T-helper 2 cell treated with Interferon-gamma antibody and Interleukin-4, amounts not matched to agents 5 μg/mL and 100 μg/mL, for 36 hours (primary cell): ENCODE data around the gene ARHGEF16.
A peak's percentile ranks its signal among the peaks of the same experiment; 100 is the strongest.

Experiments used
- DNase-seq: peaks from one replicate; pipeline ENCODE4 v3.0.0; 2021; ENCODE audit warnings: low spot score
- H3K27ac Mint-ChIP-seq: one replicate; pipeline ENCODE4 v1.8.0; 2021; ENCODE audit warnings: mild to moderate bottlenecking, mixed read lengths
- H3K27me3 Mint-ChIP-seq: one replicate; pipeline ENCODE4 v1.8.0; 2021; ENCODE audit warnings: low read depth, mixed read lengths
- H3K36me3 Mint-ChIP-seq: one replicate; pipeline ENCODE4 v1.8.0; 2021; ENCODE audit warnings: low read depth, mixed read lengths
- H3K4me1 Mint-ChIP-seq: one replicate; pipeline ENCODE4 v1.8.0; 2021; ENCODE audit warnings: low read depth, mixed read lengths
- H3K4me3 Mint-ChIP-seq: one replicate; pipeline ENCODE4 v1.8.0; 2022; ENCODE audit warnings: mild to moderate bottlenecking, moderate library complexity, mixed read lengths
- H3K9me3 Mint-ChIP-seq: one replicate; pipeline ENCODE4 v1.8.0; 2021; ENCODE audit warnings: mixed read lengths

The ARHGEF16 gene

DNA sequence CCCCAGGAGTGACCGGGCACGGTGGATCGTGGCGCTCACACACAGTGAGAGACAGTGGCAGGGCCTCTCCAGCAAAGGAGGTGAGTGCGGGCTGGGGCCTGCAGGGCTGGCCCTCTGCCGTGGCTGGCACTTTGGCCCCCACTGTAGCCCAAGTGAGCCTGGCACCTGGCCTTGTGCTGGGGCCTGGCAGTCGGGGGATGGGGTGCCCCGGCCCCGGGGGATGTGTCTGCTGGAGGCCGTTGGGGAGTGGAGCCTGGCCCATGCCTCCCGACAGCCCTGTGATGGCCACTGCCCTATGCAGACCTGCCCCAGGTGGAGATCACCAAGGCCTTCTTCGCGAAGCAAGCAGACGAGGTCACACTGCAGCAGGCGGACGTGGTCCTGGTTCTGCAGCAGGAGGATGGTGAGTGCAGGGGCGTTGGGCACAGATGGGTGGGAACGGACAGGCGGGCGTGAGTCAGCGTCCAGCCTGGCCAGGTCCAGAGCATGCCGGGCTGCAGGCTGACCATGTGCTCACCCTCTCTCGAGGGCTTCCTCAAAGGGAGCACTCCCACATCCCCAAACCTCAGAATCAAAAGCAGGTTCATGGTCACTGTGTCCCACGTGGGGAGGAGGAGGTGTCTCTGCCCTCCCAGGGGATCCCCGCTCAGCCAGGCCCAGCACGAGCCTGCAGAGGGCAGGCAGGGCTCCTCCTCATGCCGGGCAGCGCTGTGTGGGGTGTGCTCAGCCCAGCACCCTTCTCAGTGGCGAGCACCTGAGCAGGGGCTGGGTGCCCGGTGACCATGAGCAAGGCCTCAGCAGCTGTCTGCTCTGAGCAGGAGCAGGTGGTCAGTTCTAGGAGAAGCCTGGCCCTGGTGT, 25.3 kb downstream of the ARHGEF16 start:
- no peak overlapping the region for H3K27ac Mint-ChIP-seq
- no peak overlapping the region for H3K4me3 Mint-ChIP-seq
- H3K27me3 Mint-ChIP-seq, result no peaks in the 10 kb centered on the region
- H3K9me3 Mint-ChIP-seq, result no peaks in the 10 kb centered on the region
- DNase-seq, result no peak
- no peaks in the 10 kb centered on the region for H3K36me3 Mint-ChIP-seq
- H3K4me1 Mint-ChIP-seq, result no peaks in the 10 kb centered on the region

DNA sequence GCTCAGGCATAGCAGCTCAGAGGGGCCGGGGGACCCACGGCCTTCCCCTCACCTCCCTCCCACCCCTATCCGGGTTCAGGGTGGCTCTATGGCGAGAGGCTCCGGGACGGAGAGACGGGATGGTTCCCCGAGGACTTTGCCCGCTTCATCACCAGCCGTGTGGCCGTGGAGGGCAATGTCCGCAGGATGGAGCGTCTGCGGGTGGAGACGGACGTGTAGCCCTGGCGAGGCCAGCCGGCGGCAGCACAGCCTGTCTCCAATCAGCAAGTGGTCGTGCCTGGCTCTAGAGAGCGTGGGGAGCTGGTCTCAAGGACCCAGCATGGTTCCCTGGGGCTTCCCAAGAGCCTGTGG, 25.9 kb downstream of the ARHGEF16 start:
- Mint-ChIP-seq H3K27me3 (no peaks in the 10 kb centered on the region), H3K4me3 (no peak overlapping the region), H3K27ac (no peak overlapping the region), H3K4me1 (no peaks in the 10 kb centered on the region), H3K9me3 (no peaks in the 10 kb centered on the region), H3K36me3 (no peaks in the 10 kb centered on the region)
- DNase-seq, result no peak

DNA sequence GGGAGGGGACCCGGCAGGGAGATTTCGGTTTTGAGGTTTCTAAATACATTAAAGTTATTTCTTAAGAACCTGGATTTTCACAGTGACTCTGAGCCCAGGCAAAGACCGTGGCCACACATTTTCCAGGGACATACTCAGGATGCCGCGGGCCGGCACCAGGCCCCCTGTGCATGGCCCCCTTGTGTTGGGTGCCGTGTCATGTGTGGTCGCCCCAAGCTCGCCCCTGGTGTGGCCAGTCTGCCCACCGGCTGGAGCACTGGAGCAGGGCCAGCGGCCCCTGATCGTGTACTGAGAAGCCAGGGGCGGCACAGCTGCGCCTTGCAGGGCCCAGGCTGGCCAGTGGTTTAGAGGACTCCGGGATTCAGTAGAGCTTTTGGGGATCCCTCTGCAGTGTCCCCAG, 26.6 kb downstream of the ARHGEF16 start:
- H3K4me1 Mint-ChIP-seq, result no peaks in the 10 kb centered on the region
- no peaks in the 10 kb centered on the region for H3K36me3 Mint-ChIP-seq
- H3K4me3 Mint-ChIP-seq, result no peak overlapping the region
- no peaks in the 10 kb centered on the region for H3K27me3 Mint-ChIP-seq
- DNase-seq, result no peak
- no peak overlapping the region for H3K27ac Mint-ChIP-seq
- no peaks in the 10 kb centered on the region for H3K9me3 Mint-ChIP-seq

DNA sequence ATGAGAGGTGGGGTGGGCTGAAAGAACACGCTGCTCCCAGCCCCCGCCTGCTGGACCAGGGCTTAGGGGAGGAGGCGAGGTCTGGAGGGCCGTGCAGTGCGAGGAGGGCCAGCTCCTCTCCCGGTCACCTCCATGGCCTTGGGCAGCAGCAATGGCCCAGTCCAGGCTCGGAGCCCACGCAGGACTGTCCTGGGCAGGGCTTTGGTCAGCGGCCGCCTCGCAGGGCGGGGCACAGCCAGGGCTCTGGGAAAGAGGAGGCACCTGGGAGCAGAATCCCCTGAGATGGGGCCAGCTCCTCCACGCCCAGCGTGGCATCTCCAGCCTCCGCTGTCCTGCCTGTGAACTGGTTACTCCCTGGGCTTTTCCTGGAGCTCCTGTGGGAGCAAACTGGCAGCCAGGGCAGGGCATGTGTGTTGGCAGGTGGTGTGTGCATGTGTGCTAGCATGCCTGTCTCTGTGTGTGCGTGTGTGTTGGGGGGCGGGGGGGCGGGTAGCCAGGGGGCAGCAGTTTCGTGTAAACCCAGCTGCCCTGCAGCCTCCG, 27.4 kb downstream of the ARHGEF16 start:
- Mint-ChIP-seq H3K9me3 (no peaks in the 10 kb centered on the region), H3K4me3 (no peak overlapping the region), H3K36me3 (no peaks in the 10 kb centered on the region), H3K27me3 (no peaks in the 10 kb centered on the region), H3K4me1 (no peaks in the 10 kb centered on the region), H3K27ac (no peak overlapping the region)
- no peak for DNase-seq

DNA sequence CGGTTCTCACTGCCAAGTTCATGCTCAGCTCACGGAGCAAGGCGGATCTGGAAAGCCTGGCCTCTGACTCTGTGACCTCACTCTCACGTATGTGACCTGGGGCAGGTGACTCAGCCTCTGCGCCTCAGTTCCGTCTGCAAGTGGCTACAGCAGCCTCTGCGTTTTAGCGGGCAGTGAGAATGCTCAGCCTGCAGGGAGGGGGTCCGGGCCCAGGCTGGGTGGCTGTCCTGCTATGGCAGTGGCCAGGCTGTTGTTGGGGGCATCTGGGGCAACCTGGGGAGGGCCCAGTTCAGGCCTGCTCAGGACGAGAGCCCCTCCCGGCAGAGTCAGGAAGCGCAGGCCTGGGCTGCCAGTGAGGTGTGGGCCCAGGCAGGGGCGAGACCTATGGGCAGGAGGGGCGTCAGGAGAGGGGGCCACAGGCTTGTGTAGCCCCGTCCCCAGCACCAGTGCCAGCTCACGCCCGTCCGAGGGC, 27.9 kb downstream of the ARHGEF16 start:
- Mint-ChIP-seq H3K4me3 (no peak overlapping the region), H3K27ac (no peak overlapping the region), H3K4me1 (no peaks in the 10 kb centered on the region), H3K27me3 (no peaks in the 10 kb centered on the region), H3K9me3 (no peaks in the 10 kb centered on the region), H3K36me3 (no peaks in the 10 kb centered on the region)
- no peak for DNase-seq

DNA sequence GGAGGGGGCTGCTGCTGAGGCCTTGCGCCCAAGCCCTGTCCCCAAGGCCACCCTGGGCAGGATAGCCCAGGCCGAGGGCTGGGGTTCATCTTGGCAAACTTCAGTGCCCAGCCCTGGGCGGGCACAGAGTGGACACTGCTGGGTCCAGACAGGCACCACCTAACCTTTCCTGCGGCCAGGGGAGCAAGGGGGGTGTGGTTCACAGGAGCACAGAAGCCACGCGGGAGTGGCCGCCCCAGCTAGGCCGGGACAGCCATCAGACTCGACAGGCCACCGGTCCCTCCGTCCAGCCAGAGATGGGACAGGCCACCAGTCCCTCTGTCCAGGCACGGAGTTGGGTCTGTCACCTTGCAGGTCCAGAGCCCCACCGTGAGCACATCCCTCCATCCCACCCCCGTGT, 28.9 kb downstream of the ARHGEF16 start:
- no peak overlapping the region for H3K4me3 Mint-ChIP-seq
- no peak for DNase-seq
- no peaks in the 10 kb centered on the region for H3K9me3 Mint-ChIP-seq
- H3K27ac Mint-ChIP-seq, result no peak overlapping the region
- H3K4me1 Mint-ChIP-seq, result no peaks in the 10 kb centered on the region
- H3K27me3 Mint-ChIP-seq, result no peaks in the 10 kb centered on the region
- no peaks in the 10 kb centered on the region for H3K36me3 Mint-ChIP-seq

DNA sequence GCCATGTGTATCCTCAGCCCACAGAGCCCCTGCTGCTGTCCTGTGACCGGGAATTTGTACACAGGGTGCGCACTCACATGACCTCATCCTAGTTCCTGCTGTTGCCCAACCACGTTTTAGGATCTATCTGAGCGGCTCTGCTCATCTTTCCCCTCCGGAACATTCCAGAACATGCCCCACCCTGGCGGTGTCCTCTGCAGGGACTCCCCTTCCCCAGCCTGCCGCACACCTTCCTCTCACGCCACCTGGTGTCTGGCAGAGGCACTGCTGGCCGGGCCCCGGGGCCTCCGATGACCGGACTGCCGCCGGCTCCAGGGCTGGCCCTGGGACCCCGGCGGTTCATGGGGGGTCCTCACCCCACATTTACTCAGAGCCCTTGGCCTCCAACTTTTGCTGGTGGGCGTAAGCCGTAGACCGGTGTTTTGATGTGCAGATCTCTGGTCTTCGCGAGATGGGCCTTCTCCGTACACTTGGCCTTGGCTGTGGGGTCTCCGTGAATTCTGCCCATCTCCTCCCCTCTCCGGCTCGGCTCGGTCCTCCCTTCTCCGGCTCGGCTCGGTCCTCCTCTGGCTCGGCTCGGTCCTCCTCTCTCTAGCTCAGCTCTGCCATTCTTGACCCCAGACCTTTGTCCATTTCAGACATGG, 29.5 kb downstream of the ARHGEF16 start:
- H3K9me3 Mint-ChIP-seq, result peaks cover 4% of the 10 kb centered on the region
- H3K27me3 Mint-ChIP-seq, result no peaks in the 10 kb centered on the region
- peak; percentile 12 for DNase-seq
- H3K27ac Mint-ChIP-seq, result no peak overlapping the region
- H3K4me1 Mint-ChIP-seq, result no peaks in the 10 kb centered on the region
- H3K4me3 Mint-ChIP-seq, result no peak overlapping the region
- no peaks in the 10 kb centered on the region for H3K36me3 Mint-ChIP-seq

DNA sequence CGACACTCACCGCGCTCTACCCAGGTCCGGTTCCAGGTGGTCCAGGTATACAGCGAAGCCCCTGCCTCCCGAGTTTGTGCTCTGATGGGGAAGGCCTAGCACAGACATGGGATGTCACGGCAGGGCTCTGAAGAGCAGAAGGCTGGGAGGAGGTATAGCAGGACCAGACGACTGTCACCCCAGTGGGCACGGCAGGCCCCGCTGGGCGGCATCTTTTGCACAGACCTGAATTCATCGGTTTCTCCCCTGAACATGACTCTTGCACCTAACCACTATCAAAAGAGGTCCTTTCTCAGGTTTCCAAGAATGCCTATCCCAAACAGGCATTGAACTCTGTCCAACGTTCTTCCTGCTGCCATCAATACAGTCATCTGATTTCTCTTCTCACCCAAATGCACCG, 30.6 kb downstream of the ARHGEF16 start:
- Mint-ChIP-seq H3K4me3 (no peak overlapping the region), H3K27ac (no peak overlapping the region), H3K4me1 (no peaks in the 10 kb centered on the region), H3K36me3 (no peaks in the 10 kb centered on the region), H3K9me3 (peaks cover 6% of the 10 kb centered on the region), H3K27me3 (no peaks in the 10 kb centered on the region)
- DNase-seq, result no peak

DNA sequence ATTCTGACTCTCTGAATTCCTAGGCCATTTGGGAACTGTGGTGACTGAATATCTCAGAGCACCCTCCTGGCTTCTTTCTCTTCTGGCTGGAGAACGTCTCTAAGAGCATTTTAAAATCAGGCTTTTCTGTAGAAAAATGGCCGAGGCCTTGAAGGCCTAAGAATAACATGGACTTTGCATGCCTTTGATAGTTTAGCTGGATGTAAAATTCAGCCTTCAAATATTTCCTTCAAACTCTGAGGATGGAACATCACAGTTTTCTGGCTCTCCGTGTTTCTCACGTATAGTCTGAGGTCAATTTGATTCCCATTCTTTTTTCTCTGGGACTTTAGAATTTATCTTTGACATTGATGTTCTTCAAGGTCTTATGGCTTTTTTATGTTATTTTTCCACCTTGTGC, 34.0 kb downstream of the ARHGEF16 start:
- Mint-ChIP-seq H3K4me1 (peaks cover 2% of the 10 kb centered on the region), H3K27me3 (no peaks in the 10 kb centered on the region), H3K4me3 (no peak overlapping the region), H3K9me3 (peaks cover 6% of the 10 kb centered on the region), H3K36me3 (no peaks in the 10 kb centered on the region), H3K27ac (no peak overlapping the region)
- no peak for DNase-seq

DNA sequence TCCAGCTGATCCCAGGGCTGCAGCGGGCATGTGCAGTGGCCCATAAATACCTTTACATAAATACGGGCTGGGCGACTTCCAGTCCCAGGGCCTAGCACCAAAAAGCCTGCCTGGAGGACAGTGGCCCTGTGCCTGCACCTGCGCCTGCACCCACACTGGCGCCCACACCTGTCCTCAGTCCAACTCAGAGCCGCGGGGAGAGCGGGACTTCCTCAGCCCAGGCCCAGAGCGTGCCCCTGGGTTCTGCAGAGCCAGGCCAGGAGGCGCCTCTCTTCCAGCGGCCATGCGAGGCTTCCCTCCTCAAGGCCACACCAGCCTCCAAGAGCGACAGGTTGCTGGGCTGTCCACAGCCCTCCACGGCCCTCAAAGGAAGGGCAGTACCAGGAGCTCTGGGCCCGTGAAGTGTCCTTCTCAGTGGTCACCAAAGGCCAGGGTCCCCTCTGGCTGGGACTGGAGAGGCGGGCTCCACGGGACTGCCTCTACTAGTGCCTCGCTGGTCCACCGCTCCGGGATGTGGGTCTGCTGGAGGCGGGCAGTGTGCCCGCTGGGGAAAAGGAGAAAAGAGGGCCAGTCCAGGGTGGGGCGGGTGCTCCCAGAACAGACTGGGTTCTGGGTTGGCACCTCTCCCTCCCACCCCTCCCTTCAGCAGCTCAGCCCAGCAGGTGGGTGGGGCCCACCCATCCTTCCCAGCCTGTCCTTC, 35.7 kb downstream of the ARHGEF16 start:
- Mint-ChIP-seq H3K9me3 (peaks cover 6% of the 10 kb centered on the region), H3K27me3 (no peaks in the 10 kb centered on the region), H3K4me3 (no peak overlapping the region), H3K36me3 (no peaks in the 10 kb centered on the region), H3K4me1 (peaks cover 2% of the 10 kb centered on the region), H3K27ac (no peak overlapping the region)
- no peak for DNase-seq

DNA sequence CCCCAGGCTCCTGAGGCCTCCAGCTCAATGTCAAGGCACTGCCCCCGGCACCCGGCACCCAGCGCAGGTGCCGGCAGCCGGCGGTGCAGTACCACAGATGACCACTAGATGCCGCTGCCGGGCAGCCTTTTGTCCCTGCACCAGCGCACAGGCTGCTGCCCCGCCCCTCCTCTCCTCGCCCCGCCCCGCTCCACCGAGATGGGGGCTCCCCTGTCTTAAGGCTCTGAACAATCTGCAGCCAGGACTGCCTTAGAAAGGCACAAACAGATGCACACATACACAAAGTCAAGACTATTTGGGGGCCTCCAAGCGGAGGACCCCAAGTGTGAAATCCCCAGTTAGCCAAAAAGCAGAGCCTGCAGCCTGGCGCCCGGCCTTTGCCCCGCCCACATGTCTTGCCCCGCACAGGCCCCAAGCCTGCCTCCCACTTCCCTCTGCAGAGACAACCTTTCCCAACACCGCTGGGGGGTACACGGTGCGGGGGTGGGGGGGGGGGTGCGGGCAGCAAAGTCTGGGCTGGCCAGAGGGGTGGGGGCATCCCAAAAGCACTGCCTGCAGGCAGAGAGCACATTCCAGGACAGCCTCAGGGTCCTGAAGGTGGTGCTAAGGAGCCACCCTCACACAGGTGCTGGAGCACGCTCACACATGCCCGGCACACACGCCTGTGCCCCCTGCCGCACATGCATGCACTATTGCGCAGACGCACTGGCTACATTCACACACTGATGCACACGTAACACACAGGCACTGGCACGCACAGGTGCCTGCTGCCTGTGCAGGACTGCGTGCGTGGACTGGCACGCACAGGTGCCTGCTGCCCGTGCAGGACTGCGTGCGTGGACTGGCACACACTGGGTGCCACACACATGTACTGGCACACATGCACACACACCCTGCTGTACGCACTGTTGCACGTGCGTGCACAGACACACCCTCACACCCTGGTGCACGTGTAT, 37.1 kb downstream of the ARHGEF16 start:
- H3K4me3 Mint-ChIP-seq, result no peak overlapping the region
- H3K27ac Mint-ChIP-seq, result no peak overlapping the region
- peaks cover 6% of the 10 kb centered on the region for H3K9me3 Mint-ChIP-seq
- no peaks in the 10 kb centered on the region for H3K36me3 Mint-ChIP-seq
- DNase-seq, result peak; percentile 71
- no peaks in the 10 kb centered on the region for H3K27me3 Mint-ChIP-seq
- peaks cover 2% of the 10 kb centered on the region for H3K4me1 Mint-ChIP-seq

DNA sequence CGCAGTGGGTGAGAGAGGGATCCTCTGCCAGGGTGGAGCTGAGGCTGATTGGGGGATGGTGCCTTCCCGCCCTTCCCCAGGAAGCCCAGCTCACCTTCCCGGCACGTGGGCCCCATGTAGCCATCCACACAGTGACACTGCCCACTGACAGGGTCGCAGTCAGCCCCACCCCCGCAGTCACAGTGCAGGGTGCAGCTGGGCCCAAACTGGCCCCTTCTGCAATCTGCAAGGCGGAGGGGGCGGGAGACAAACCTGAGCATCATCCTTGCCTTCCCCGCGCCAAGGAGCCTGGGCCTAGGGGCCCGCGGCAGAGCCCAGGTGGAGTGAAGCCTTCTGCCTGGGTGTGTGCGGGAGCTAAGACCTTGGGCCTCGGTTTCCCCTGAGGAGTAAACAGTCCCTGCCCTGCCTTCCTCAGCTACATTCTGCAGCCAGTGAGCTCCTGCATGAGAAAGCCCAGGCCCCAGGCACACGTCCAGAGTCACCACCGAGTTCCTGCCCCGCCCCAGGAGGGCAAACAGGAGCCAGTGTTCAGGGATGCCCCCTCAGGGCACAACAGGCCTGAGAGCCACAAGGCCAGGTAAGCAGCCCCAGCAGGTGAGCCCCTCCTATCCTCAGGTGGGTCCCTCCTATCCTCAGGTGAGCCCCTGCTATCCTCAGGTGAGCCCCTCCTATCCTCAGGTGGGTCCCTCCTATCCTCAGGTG, 38.2 kb downstream of the ARHGEF16 start:
- Mint-ChIP-seq H3K27ac (no peak overlapping the region), H3K4me3 (no peak overlapping the region), H3K9me3 (peaks cover 6% of the 10 kb centered on the region), H3K27me3 (no peaks in the 10 kb centered on the region), H3K4me1 (peaks cover 2% of the 10 kb centered on the region), H3K36me3 (no peaks in the 10 kb centered on the region)
- DNase-seq, result no peak
